Ishikawa (cell line): ENCODE data around the gene MAVS.

ENCODE experiments used
- EGR1 ChIP-seq: IDR thresholded peaks from 2 replicates; pipeline ENCODE4 v1.6.1; 2012
- EP300 ChIP-seq: IDR thresholded peaks from 2 replicates; pipeline ENCODE4 v1.6.1; 2012; ENCODE audit warnings: borderline replicate concordance
- ZBTB7A ChIP-seq: IDR thresholded peaks from 2 replicates; pipeline ENCODE4 v1.6.1; 2012; ENCODE audit warnings: low read depth

DNA sequence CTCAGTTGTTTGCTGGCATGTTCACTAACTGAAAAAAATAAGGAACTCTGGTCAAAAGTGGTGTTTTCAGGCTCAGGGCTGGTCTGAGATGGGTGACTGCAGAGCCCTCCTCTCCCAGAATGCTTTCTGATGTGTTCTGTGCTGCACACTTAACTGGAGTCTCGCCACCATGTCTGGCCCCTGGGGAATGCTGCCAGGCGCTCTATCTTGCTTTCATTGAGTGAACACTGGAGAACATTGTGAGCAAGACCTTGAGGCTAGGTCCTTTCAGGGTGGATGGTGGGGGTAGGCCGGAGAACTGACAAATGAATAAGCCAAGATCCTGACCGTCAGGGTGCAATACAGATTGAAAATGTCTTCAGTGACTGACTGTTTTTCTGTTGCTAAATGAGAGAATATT, 62.0 kb downstream of the MAVS start:
- TF ChIP-seq ZBTB7A (no peak), EGR1 (no peak), EP300 (no peak)
